Body of pancreas (tissue), 4 donors: Measurements from ENCODE around the gene SNX13. TPM values are rescaled to one million over a fixed set of nuclear protein-coding genes. Genes with fewer than 3 reads are reported as not detected.

Experiments used
- ATAC-seq: fragments of 150-250 bp; one replicate; pipeline ENCODE4 v1.9.1; 2016
- DNase-seq, 4 donors: peaks; one replicate each; pipeline ENCODE4 v3.0.0-alpha.2; 2019
- H3K27ac ChIP-seq, 4 donors: fragments of 200-600 bp; sonication (generic); 1 replicate in 3 of 4; 2 replicates in 1 of 4; pipeline versions ENCODE4 v1.5.1 to v1.6.1; 2016 to 2019; ENCODE audit warnings: mild to moderate bottlenecking in 1 of 4, mixed read lengths in 1 of 4, moderate library complexity in 1 of 4
- H3K27me3 ChIP-seq, 2 donors: fragments of 200-600 bp; sonication (generic); one replicate each; pipeline ENCODE4 v1.6.0; 2016; ENCODE audit warnings: mild to moderate bottlenecking in 1 of 2
- H3K36me3 ChIP-seq, 2 donors: fragments of 200-600 bp; sonication (generic); replicated peaks in 1 of 2; 2 replicates each; pipeline ENCODE4 v1.5.1; 2016; ENCODE audit warnings: low read depth in 2 of 2; ENCODE audit not compliant: insufficient read depth in 1 of 2
- H3K4me1 ChIP-seq: fragments of 200-600 bp; sonication (generic); one replicate; pipeline ENCODE4 v1.6.0; 2016
- H3K4me3 ChIP-seq, 2 donors: fragments of 200-600 bp; sonication (generic); 1 replicate in 1 of 2; 2 replicates in 1 of 2; pipeline ENCODE4 v1.5.1; 2016 to 2019
- H3K9me3 ChIP-seq, 3 donors: fragments of 200-600 bp; sonication (generic); 1 replicate in 2 of 3; 2 replicates in 1 of 3; pipeline ENCODE4 v1.5.1; 2016
- POLR2A ChIP-seq, 3 donors: fragments of 450-650 bp; IDR thresholded peaks; one replicate each; pipeline ENCODE4 v1.6.1; 2016; ENCODE audit warnings: antibody characterized with exemption in 3 of 3, mild to moderate bottlenecking in 2 of 3
- WGBS, 2 donors: methylation state at CpG; one replicate each; pipeline ENCODE4 v1.1.5; 2017; 5-methylcytosine and 5-hydroxymethylcytosine counted together
- intact Hi-C: fragments of 100-400 bp; cut with DNase I; formaldehyde crosslinking; loops from one replicate; pipeline ENCODE4 v1.15.1; 2023
- total RNA-seq, 2 donors: library from RNA; depleted of rRNA; stranded (reverse); fragments of >200 nt; gene quantifications; one replicate each; pipeline ENCODE4 v1.1.0, GENCODE V29; 2016
- TF ChIP-seq, protein P1 (sequence below), 7 experiments: fragments of 450-650 bp in 4 of 7; fragments of 200-600 bp in 3 of 7; sonication (generic) in 3 of 7; IDR thresholded peaks; one replicate each; pipeline ENCODE4 v1.5.1; 2016 to 2019; ENCODE audit warnings: antibody characterized with exemption in 7 of 7

The SNX13 gene
- total RNA-seq, 2 donors from 2014 or later = 23.1 to 61.0 TPM

DNA sequence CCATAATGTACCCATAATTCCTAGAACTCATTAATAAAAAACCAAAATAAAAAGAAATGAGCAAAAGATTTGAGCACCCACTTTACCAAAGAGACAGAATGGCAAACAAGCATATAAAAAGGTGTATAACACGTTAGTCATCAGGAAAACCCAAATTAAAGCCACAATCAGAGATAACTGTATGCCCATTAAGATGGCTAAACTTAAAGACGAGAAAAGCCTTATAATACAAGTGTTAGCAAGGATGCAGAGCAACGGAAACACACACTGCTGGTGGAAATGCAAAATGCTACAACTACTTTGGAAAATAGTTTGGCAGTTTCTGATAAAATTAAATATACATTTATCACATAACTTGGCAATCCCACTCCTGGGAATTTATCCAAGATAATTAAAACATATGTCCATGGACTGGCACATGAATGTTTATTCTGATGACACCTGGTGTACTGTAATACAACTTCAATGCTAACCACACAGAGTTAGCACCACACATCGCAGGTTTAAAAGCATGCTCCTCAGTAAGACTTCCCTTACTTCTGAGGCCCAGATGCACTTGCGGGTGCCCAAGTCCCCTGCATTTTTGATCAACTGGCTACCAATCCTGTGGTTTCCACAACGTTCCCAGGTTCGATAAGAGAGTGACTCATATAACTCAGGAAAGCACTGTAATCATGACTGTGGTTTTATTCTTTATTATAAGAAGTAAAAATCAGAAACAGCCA is 158.6 kb downstream of the SNX13 start:
- no peak for ATAC-seq
- Histone ChIP-seq H3K9me3 (no peaks in the 10 kb centered on the region), H3K36me3 (no peaks in the 10 kb centered on the region), H3K27me3 (no peaks in the 10 kb centered on the region), H3K27ac (no peak overlapping the region), H3K4me3 (no peak overlapping the region), H3K4me1 (no peaks in the 10 kb centered on the region)
- intact Hi-C loops = no loop called here
- no peak for TF ChIP-seq POLR2A (IDR thresholded peaks at IDR 0.05)
- TF ChIP-seq, protein P1, sequence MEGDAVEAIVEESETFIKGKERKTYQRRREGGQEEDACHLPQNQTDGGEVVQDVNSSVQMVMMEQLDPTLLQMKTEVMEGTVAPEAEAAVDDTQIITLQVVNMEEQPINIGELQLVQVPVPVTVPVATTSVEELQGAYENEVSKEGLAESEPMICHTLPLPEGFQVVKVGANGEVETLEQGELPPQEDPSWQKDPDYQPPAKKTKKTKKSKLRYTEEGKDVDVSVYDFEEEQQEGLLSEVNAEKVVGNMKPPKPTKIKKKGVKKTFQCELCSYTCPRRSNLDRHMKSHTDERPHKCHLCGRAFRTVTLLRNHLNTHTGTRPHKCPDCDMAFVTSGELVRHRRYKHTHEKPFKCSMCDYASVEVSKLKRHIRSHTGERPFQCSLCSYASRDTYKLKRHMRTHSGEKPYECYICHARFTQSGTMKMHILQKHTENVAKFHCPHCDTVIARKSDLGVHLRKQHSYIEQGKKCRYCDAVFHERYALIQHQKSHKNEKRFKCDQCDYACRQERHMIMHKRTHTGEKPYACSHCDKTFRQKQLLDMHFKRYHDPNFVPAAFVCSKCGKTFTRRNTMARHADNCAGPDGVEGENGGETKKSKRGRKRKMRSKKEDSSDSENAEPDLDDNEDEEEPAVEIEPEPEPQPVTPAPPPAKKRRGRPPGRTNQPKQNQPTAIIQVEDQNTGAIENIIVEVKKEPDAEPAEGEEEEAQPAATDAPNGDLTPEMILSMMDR (IDR thresholded peaks at IDR 0.05) = no peak
- no peak for DNase-seq
- WGBS, 2 donors = 70 to 74% methylated on average over 7 of the region's 7 CpGs

- H3K27ac ChIP-seq = no peak overlapping the region
- intact Hi-C loops = no loop called here
- H3K4me3 ChIP-seq = no peak overlapping the region
- ATAC-seq = no peak
- WGBS, 2 donors = 67 to 83% methylated on average over 1 of the region's 1 CpG
- no peaks in the 10 kb centered on the region for H3K9me3 ChIP-seq
- TF ChIP-seq POLR2A (IDR thresholded peaks at IDR 0.05) = no peak
- TF ChIP-seq, protein P1 (IDR thresholded peaks at IDR 0.05) = no peak
- no peaks in the 10 kb centered on the region for H3K27me3 ChIP-seq
- DNase-seq = no peak
- no peaks in the 10 kb centered on the region for H3K4me1 ChIP-seq
- H3K36me3 ChIP-seq = no peaks in the 10 kb centered on the region
These were observed 160.9 kb downstream of the SNX13 start for GRCh38 chr7:17779381-17779780.

GRCh38 chr7:17774716-17775288 is 165.5 kb downstream of the SNX13 start:
- H3K4me1 ChIP-seq = no peaks in the 10 kb centered on the region
- H3K36me3 ChIP-seq = no peaks in the 10 kb centered on the region
- ATAC-seq (no peak), DNase-seq (no peak)
- 58 to 61% methylated on average over 3 of the region's 3 CpGs for WGBS, 2 donors
- no peaks in the 10 kb centered on the region for H3K9me3 ChIP-seq
- intact Hi-C loops = no loop called here
- TF ChIP-seq, protein P1 (IDR thresholded peaks at IDR 0.05) = no peak
- no peak for TF ChIP-seq POLR2A (IDR thresholded peaks at IDR 0.05)
- no peak overlapping the region for H3K27ac ChIP-seq
- no peak overlapping the region for H3K4me3 ChIP-seq
- H3K27me3 ChIP-seq = no peaks in the 10 kb centered on the region

- Histone ChIP-seq H3K4me1 (no peaks in the 10 kb centered on the region), H3K27ac (no peak overlapping the region), H3K36me3 (no peaks in the 10 kb centered on the region), H3K9me3 (no peaks in the 10 kb centered on the region), H3K27me3 (no peaks in the 10 kb centered on the region), H3K4me3 (no peak overlapping the region)
- 85 to 90% methylated on average over 2 of the region's 2 CpGs for WGBS, 2 donors
- peak in 1 of 4 donors; percentile 15 for DNase-seq
- no peak for ATAC-seq
- intact Hi-C loops = no loop called here
- no peak for TF ChIP-seq POLR2A (IDR thresholded peaks at IDR 0.05)
- TF ChIP-seq, protein P1 (IDR thresholded peaks at IDR 0.05) = no peak
These were observed 166.0 kb downstream of the SNX13 start for GRCh38 chr7:17774248-17774647.

GRCh38 chr7:17773289-17773626 is 167.0 kb downstream of the SNX13 start:
- Histone ChIP-seq H3K4me3 (no peak overlapping the region), H3K9me3 (no peaks in the 10 kb centered on the region), H3K36me3 (no peaks in the 10 kb centered on the region), H3K4me1 (no peaks in the 10 kb centered on the region), H3K27me3 (no peaks in the 10 kb centered on the region), H3K27ac (no peak overlapping the region)
- intact Hi-C loops = no loop called here
- TF ChIP-seq, protein P1 (IDR thresholded peaks at IDR 0.05) = no peak
- no peak for TF ChIP-seq POLR2A (IDR thresholded peaks at IDR 0.05)
- peak; percentile 47 for ATAC-seq
- 76 to 87% methylated on average over 4 of the region's 4 CpGs for WGBS, 2 donors
- peak in 1 of 4 donors; percentile 60 for DNase-seq
